ENCODE results near the gene YIPF3.

DNA sequence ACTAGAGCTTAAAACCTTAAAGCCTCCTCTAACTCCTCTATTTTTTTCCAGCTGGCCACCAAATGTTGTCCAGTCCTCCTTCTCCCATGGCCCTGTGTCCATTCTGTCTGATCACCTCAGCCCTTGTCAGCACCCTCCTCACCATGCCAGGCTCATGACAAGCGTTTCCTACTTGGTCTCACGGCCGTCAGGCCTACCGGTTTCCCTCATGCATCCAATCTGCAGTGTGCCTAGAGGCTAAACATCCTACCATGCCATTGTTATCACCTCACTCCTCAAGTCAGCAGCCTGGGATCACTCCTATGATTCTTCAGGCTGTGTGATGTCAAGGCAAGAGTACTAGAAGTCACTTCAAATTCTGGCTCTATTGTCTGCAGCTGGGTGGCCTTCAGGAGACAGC lies 49.0 kb downstream of the YIPF3 start:
- TF ChIP-seq, protein P1, sequence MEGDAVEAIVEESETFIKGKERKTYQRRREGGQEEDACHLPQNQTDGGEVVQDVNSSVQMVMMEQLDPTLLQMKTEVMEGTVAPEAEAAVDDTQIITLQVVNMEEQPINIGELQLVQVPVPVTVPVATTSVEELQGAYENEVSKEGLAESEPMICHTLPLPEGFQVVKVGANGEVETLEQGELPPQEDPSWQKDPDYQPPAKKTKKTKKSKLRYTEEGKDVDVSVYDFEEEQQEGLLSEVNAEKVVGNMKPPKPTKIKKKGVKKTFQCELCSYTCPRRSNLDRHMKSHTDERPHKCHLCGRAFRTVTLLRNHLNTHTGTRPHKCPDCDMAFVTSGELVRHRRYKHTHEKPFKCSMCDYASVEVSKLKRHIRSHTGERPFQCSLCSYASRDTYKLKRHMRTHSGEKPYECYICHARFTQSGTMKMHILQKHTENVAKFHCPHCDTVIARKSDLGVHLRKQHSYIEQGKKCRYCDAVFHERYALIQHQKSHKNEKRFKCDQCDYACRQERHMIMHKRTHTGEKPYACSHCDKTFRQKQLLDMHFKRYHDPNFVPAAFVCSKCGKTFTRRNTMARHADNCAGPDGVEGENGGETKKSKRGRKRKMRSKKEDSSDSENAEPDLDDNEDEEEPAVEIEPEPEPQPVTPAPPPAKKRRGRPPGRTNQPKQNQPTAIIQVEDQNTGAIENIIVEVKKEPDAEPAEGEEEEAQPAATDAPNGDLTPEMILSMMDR (IDR thresholded peaks at IDR 0.05), result no peak
- TF ChIP-seq POLR2A (IDR thresholded peaks at IDR 0.05), result no peak

Measured in esophagus squamous epithelium (tissue), 4 donors.